ENCODE data around the gene DIDO1. TPM values are rescaled to one million over a fixed set of nuclear protein-coding genes. Genes with fewer than 3 reads are reported as not detected.
A peak's percentile ranks its signal among the peaks of the same experiment; 100 is the strongest.
"Not testable (repeated sequence)": the region's sequence is repeated elsewhere in the genome, so short reads cannot be mapped to it uniquely, and the experiment has no call there.

DIDO1 gene
- total RNA-seq, 1 donor from 2014 or later, result 57.9 TPM

DNA sequence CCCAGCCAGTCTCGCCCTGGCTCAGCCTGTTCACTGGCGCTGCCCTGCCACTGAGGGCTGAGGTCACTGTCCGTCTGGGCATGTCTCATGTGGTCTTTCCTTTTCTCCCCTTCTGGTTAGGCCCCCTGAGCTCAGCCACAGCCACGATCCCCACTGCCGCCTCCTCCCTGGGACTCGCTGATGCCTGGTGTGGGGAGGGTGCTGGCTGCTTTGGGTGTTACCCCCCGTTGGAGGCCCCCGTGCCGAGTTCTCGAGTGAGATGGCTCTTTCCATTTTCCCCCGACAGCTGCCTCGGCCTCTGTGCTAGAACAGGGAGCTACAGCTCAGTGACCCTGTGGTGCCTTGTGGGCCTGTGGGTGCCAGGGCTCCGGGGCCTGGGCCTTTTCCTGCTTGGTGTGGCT lies 49.8 kb downstream of the DIDO1 start:
- H3K27ac Mint-ChIP-seq, result no peak overlapping the region

GRCh38 chr20:62875419-62876361 lies 50.6 kb downstream of the DIDO1 start:
- Mint-ChIP-seq H3K27me3 (ENCODE audit: low read depth) (peaks cover 2% of the 10 kb centered on the region), H3K4me1 (ENCODE audit: low read depth) (peaks cover 10% of the 10 kb centered on the region), H3K9me3 (no peaks in the 10 kb centered on the region), H3K27ac (peak overlapping the region; percentile 2), H3K4me3 (ENCODE audit: low read depth) (no peak overlapping the region), H3K36me3 (ENCODE audit: low read depth) (no peaks in the 10 kb centered on the region)
- intact Hi-C loops (cut with micrococcal nuclease), result no loop called here
- no peak for DNase-seq (ENCODE audit: low spot score)

More for the DNA sequence above, 49.8 kb downstream of the DIDO1 start:
- no peak for DNase-seq (ENCODE audit: low spot score)
- intact Hi-C loops (cut with micrococcal nuclease), result no loop called here
- H3K4me1 Mint-ChIP-seq (ENCODE audit: low read depth), result peaks cover 10% of the 10 kb centered on the region
- H3K9me3 Mint-ChIP-seq, result no peaks in the 10 kb centered on the region
- H3K27me3 Mint-ChIP-seq (ENCODE audit: low read depth), result peaks cover 2% of the 10 kb centered on the region
- peaks cover 3% of the 10 kb centered on the region for H3K36me3 Mint-ChIP-seq (ENCODE audit: low read depth)
- H3K4me3 Mint-ChIP-seq (ENCODE audit: low read depth), result no peak overlapping the region

GRCh38 chr20:62874964-62875344 lies 51.4 kb downstream of the DIDO1 start:
- H3K9me3 Mint-ChIP-seq, result no peaks in the 10 kb centered on the region
- intact Hi-C loops (cut with micrococcal nuclease), result loop anchor here (5.0 kb wide), 1 partner anchor 132 kb away; the partner anchor contains the start of gene BHLHE23
- no peak overlapping the region for H3K27ac Mint-ChIP-seq
- DNase-seq (ENCODE audit: low spot score), result no peak
- H3K4me3 Mint-ChIP-seq (ENCODE audit: low read depth), result no peak overlapping the region
- H3K36me3 Mint-ChIP-seq (ENCODE audit: low read depth), result no peaks in the 10 kb centered on the region
- H3K27me3 Mint-ChIP-seq (ENCODE audit: low read depth), result peaks cover 2% of the 10 kb centered on the region
- H3K4me1 Mint-ChIP-seq (ENCODE audit: low read depth), result peaks cover 10% of the 10 kb centered on the region

DNA sequence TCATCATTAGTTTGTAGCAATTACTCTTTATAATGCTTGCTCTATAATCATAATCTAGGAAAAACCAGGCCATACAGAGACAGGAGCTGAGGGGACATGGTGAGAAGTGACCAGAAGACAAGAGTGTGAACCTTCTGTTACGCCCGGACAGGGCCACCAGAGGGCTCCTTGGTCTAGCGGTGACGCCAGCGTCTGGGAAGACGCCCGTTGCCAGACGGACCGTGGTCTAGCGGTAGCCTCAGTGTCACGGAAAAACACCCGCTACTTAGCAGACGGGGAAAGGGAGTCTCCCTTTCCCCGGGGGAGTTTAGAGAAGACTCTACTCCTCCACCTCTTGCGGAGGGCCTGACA lies 52.6 kb downstream of the DIDO1 start:
- H3K36me3 Mint-ChIP-seq (ENCODE audit: low read depth); H3K27me3 Mint-ChIP-seq (ENCODE audit: low read depth); H3K4me3 Mint-ChIP-seq (ENCODE audit: low read depth); H3K9me3 Mint-ChIP-seq; H3K27ac Mint-ChIP-seq; DNase-seq (ENCODE audit: low spot score): not testable (repeated sequence)
- intact Hi-C loops (cut with micrococcal nuclease), result loop anchor here (5.0 kb wide), 1 partner anchor 134 kb away; the partner anchor contains the start of gene BHLHE23
- peaks cover 10% of the 10 kb centered on the region for H3K4me1 Mint-ChIP-seq (ENCODE audit: low read depth)

- Mint-ChIP-seq H3K4me3 (ENCODE audit: low read depth) (no peak overlapping the region), H3K4me1 (ENCODE audit: low read depth) (peaks cover 10% of the 10 kb centered on the region), H3K27me3 (ENCODE audit: low read depth) (peaks cover 4% of the 10 kb centered on the region), H3K27ac (no peak overlapping the region), H3K9me3 (no peaks in the 10 kb centered on the region), H3K36me3 (ENCODE audit: low read depth) (no peaks in the 10 kb centered on the region)
- no peak for DNase-seq (ENCODE audit: low spot score)
- intact Hi-C loops (cut with micrococcal nuclease), result loop anchor here (5.0 kb wide), 1 partner anchor 134 kb away; the partner anchor contains the start of gene BHLHE23
Measured at GRCh38 chr20:62873280-62873679, 53.0 kb downstream of the DIDO1 start.

GRCh38 chr20:62872862-62873261 lies 53.4 kb downstream of the DIDO1 start:
- H3K4me3 Mint-ChIP-seq (ENCODE audit: low read depth), result no peak overlapping the region
- H3K27ac Mint-ChIP-seq, result no peak overlapping the region
- no peak for DNase-seq (ENCODE audit: low spot score)
- peaks cover 10% of the 10 kb centered on the region for H3K4me1 Mint-ChIP-seq (ENCODE audit: low read depth)
- H3K27me3 Mint-ChIP-seq (ENCODE audit: low read depth), result peaks cover 6% of the 10 kb centered on the region
- no peaks in the 10 kb centered on the region for H3K36me3 Mint-ChIP-seq (ENCODE audit: low read depth)
- intact Hi-C loops (cut with micrococcal nuclease), result loop anchor here (5.0 kb wide), 1 partner anchor 134 kb away; the partner anchor contains the start of gene BHLHE23
- no peaks in the 10 kb centered on the region for H3K9me3 Mint-ChIP-seq

GRCh38 chr20:62872184-62872847 lies 54.0 kb downstream of the DIDO1 start:
- DNase-seq (ENCODE audit: low spot score), result no peak
- Mint-ChIP-seq H3K4me3 (ENCODE audit: low read depth) (no peak overlapping the region), H3K27me3 (ENCODE audit: low read depth) (peaks cover 9% of the 10 kb centered on the region), H3K36me3 (ENCODE audit: low read depth) (no peaks in the 10 kb centered on the region), H3K27ac (no peak overlapping the region), H3K4me1 (ENCODE audit: low read depth) (peaks cover 10% of the 10 kb centered on the region), H3K9me3 (no peaks in the 10 kb centered on the region)
- intact Hi-C loops (cut with micrococcal nuclease), result loop anchor here (5.0 kb wide), 1 partner anchor 135 kb away; the partner anchor contains the start of gene BHLHE23

DNA sequence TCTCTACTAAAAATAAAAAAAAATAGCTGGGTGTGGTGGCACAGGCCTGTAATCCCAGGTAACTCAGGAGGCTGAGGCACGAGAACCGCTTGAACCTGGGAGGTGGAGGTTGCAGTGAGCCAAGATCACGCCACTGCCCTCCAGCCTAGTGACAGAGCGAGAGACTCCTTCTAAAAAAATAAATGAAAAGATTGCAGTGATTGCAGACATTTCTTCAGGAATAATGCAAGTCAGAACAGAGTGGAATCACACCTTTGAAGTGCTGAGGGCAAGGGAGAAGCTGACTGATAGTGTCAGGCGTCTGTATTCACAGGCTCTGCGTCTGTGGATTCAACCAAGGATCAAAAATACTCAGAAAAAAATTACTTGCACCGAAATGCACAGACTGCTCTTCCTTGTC lies 62.1 kb downstream of the DIDO1 start:
- Mint-ChIP-seq H3K36me3 (ENCODE audit: low read depth) (peaks cover 8% of the 10 kb centered on the region), H3K27me3 (ENCODE audit: low read depth) (peaks cover 31% of the 10 kb centered on the region), H3K4me3 (ENCODE audit: low read depth) (no peak overlapping the region), H3K4me1 (ENCODE audit: low read depth) (peaks cover 5% of the 10 kb centered on the region), H3K9me3 (no peaks in the 10 kb centered on the region), H3K27ac (no peak overlapping the region)
- DNase-seq (ENCODE audit: low spot score), result no peak
- intact Hi-C loops (cut with micrococcal nuclease), result loop anchor here (5.0 kb wide), 2 partner anchors 63 to 688 kb away; partner anchors contain the start of genes DIDO1 and FNDC11

DNA sequence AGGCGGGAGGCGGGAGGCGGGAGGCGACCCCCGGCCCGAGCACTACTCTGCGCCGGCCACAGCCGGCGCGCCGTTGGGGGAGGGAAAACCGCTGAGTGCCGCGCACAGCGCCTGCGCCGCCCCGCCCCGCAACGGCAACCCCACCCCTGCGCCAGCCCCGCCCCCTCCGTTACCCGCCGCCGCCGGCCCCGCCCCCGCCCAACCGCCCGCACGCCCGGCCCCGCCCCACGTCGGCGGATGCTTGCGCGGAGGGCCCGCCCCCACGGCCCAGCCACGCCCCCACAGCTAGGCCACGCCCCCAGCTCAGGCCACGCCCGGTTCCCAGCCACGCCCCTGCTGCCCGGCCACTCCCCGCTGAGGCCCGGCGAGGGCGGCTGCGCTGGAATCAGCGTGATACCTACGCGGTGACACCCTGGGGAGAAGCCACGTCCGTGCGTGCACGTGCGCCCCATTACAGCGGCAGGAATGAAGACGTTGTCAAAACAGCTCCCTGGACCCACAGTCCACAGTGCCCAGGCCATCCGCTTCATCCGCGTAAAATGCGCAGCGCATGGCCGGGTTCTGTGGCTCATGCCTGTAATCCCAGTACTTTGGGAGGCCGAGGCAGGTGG lies 64.5 kb downstream of the DIDO1 start, which contains the start of gene TCFL5:
TCFL5 (minus strand) TSS at position 97 of the 611 bp plus-strand sequence. CDS start 152 bp downstream, outside the sequence.
- Mint-ChIP-seq H3K4me1 (ENCODE audit: low read depth) (peaks cover 9% of the 10 kb centered on the region), H3K27me3 (ENCODE audit: low read depth) (peaks cover 22% of the 10 kb centered on the region), H3K36me3 (ENCODE audit: low read depth) (peaks cover 21% of the 10 kb centered on the region), H3K9me3 (no peaks in the 10 kb centered on the region), H3K4me3 (ENCODE audit: low read depth) (peak within 1 kb of the TSS; percentile 51), H3K27ac (no peak within 1 kb of the TSS)
- intact Hi-C loops (cut with micrococcal nuclease), result loop anchor here (5.0 kb wide), 2 partner anchors 65 to 690 kb away; partner anchors contain the start of genes DIDO1 and FNDC11
- DNase-seq (ENCODE audit: low spot score), result peak; percentile 92

DNA sequence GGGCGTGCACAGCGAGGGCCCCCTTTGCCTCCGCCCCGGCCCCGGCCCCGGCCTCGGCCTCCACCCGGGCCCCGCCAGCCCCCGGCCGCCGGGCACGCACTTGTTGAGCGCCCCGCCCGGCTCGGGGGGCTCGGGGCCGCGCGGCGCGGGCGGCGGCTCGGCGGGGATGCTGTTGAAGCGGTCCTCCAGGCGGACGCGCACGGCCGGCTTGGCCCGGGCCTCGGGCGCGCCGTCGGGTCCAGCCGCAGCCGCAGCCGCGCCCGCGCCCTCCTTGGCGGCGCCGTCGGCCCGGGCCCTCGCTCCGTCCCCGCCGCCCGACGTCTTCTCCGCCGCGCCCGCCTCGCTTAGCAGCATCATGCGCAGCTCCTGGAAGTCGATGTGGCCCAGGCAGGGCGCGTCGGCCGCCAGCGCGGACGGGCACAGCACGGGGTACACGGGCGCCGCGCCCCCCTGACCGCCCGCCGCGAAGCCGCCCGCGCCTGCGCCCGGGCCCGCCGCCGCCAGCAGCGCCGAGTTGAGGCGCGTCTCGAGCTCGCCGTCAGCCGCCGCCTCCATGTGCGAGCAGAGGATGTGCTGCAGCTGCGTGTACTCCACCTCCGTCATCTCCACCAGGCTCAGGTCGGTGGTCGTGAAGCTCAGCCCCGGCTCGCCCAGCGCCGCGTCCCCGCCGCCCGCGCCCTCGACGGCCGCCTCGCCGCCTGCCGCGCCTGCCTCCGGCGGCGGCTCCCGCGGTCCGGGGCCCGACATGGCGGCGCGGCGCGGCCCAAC lies 65.2 kb downstream of the DIDO1 start:
- peaks cover 22% of the 10 kb centered on the region for H3K27me3 Mint-ChIP-seq (ENCODE audit: low read depth)
- no peaks in the 10 kb centered on the region for H3K9me3 Mint-ChIP-seq
- intact Hi-C loops (cut with micrococcal nuclease), result loop anchor here (5.0 kb wide), 2 partner anchors 66 to 691 kb away; partner anchors contain the start of genes DIDO1 and FNDC11
- DNase-seq (ENCODE audit: low spot score), result peak; percentile 36
- peaks cover 22% of the 10 kb centered on the region for H3K36me3 Mint-ChIP-seq (ENCODE audit: low read depth)
- no peak overlapping the region for H3K27ac Mint-ChIP-seq
- peak overlapping the region; percentile 39 for H3K4me3 Mint-ChIP-seq (ENCODE audit: low read depth)
- peaks cover 9% of the 10 kb centered on the region for H3K4me1 Mint-ChIP-seq (ENCODE audit: low read depth)

DNA sequence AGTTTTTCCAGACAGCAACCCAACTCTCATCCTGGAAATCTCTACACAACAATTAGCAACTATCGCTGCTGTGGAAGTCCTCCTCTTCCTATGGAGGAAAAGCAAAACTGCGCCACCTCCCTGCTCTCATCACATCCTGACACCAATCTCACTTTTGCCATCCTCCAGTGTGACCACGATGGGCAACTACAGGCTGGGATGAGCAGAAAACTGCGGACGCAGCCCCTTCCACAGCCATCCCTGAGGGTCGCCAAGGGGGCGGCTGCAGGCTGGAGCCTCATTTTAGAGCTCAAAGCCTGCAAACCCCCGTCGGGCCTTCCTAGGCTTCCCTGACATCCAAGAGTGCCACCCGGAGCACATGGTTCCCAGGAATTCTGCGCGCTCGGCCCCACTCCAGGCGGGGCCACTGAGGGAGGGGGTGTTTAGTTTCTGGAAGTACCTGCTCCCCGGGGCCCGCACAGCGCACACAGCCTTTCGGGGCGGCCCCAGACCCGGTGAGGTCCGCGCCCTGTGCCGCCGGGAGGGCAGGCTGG lies 65.8 kb downstream of the DIDO1 start:
- Mint-ChIP-seq H3K4me3 (ENCODE audit: low read depth) (peak overlapping the region; percentile 51), H3K36me3 (ENCODE audit: low read depth) (peaks cover 22% of the 10 kb centered on the region)

More for the DNA sequence above, 65.8 kb downstream of the DIDO1 start:
- H3K4me1 Mint-ChIP-seq (ENCODE audit: low read depth), result peaks cover 9% of the 10 kb centered on the region
- no peak for DNase-seq (ENCODE audit: low spot score)
- intact Hi-C loops (cut with micrococcal nuclease), result loop anchor here (5.0 kb wide), 2 partner anchors 67 to 692 kb away; partner anchors contain the start of genes DIDO1 and FNDC11
- no peaks in the 10 kb centered on the region for H3K9me3 Mint-ChIP-seq
- H3K27ac Mint-ChIP-seq, result no peak overlapping the region
- peaks cover 19% of the 10 kb centered on the region for H3K27me3 Mint-ChIP-seq (ENCODE audit: low read depth)
